IMR-90 (cell line): Measurements from ENCODE around the gene RFPL3. TPM values are rescaled to one million over a fixed set of nuclear protein-coding genes. Genes with fewer than 3 reads are reported as not detected.

Source experiments
- ATAC-seq: fragments of 200-7000 bp; cut with Tn5 transposase; 2 replicates; pipeline ENCODE4 v1.9.1; 2020; ENCODE audit warnings: low read depth, mild to moderate bottlenecking, moderate library complexity
- BruUV-seq: library from RNA; stranded (reverse); fragments of 400-500 nt; replicated peaks from 2 replicates; lab custom pipeline; 2021; lab: Mats Ljungman, UMichigan
- CTCF ChIA-PET: fragments of 300-600 bp; formaldehyde crosslinking; extraction: SDS; loops from one replicate; lab custom pipeline; 2021; ENCODE audit warnings: antibody characterized with exemption; lab: Yijun Ruan, JAX
- POLR2A ChIA-PET: fragments of 300-600 bp; sonication (Branson Sonifier 250); formaldehyde crosslinking; loops from one replicate; lab custom pipeline; 2022; ENCODE audit warnings: antibody characterized with exemption; ENCODE audit not compliant: unreplicated experiment; lab: Charles Lee
- DNase-seq: peaks from one replicate; pipeline ENCODE4 v3.0.0; 2013
- H2AFZ ChIP-seq: replicated peaks from 2 replicates; pipeline ENCODE3; 2013; ENCODE audit warnings: low read length, mild to moderate bottlenecking; ENCODE audit not compliant: poor library complexity
- H2AK5ac ChIP-seq: 2 replicates; pipeline ENCODE4 v1.6.1; 2013; ENCODE audit warnings: low read depth, low read length, inconsistent platforms
- H2AK9ac ChIP-seq: replicated peaks from 2 replicates; pipeline ENCODE3; 2013; ENCODE audit warnings: mild to moderate bottlenecking, low read depth, low read length, moderate library complexity; ENCODE audit not compliant: poor library complexity
- H2BK120ac ChIP-seq: 2 replicates; pipeline ENCODE4 v1.6.1; 2013; ENCODE audit warnings: low read depth, low read length, inconsistent platforms
- H2BK15ac ChIP-seq: 3 replicates; pipeline ENCODE4 v1.6.1; 2013; ENCODE audit warnings: low read depth, low read length, inconsistent platforms
- H2BK20ac ChIP-seq: 2 replicates; pipeline ENCODE4 v1.6.1; 2013; ENCODE audit warnings: low read depth, mild to moderate bottlenecking, inconsistent platforms, low read length, moderate library complexity
- H2BK5ac ChIP-seq: 2 replicates; pipeline ENCODE4 v1.6.1; 2013; ENCODE audit warnings: mild to moderate bottlenecking, low read depth, low read length, inconsistent platforms; ENCODE audit not compliant: poor library complexity, severe bottlenecking
- H3K14ac ChIP-seq: replicated peaks from 2 replicates; pipeline ENCODE4 v1.6.1; 2013; ENCODE audit warnings: low read depth, low read length, inconsistent platforms
- H3K18ac ChIP-seq: 2 replicates; pipeline ENCODE4 v1.6.1; 2013; ENCODE audit warnings: low read depth, low read length, control low read depth
- H3K23ac ChIP-seq: 2 replicates; pipeline ENCODE4 v1.6.1; 2013; ENCODE audit warnings: low read depth, low read length, inconsistent platforms
- H3K27ac ChIP-seq: 2 replicates; pipeline ENCODE4 v1.5.1; 2013; ENCODE audit warnings: mild to moderate bottlenecking, control low read depth, low read length; ENCODE audit not compliant: insufficient read depth
- H3K27me3 ChIP-seq: 2 replicates; pipeline ENCODE4 v1.6.1; 2013; ENCODE audit warnings: low read length; ENCODE audit not compliant: control insufficient read depth, insufficient read depth
- H3K36me3 ChIP-seq: 2 replicates; pipeline ENCODE4 v1.6.1; 2013; ENCODE audit warnings: low read length, mixed read lengths; ENCODE audit not compliant: control insufficient read depth, insufficient read depth
- H3K4ac ChIP-seq: 2 replicates; pipeline ENCODE4 v1.6.1; 2013; ENCODE audit warnings: low read depth, low read length, inconsistent platforms
- H3K4me1 ChIP-seq: 2 replicates; pipeline ENCODE4 v1.6.1; 2013; ENCODE audit warnings: low read length, mixed read lengths; ENCODE audit not compliant: control insufficient read depth, insufficient read depth
- H3K4me2 ChIP-seq: 2 replicates; pipeline ENCODE4 v1.6.1; 2013; ENCODE audit warnings: low read depth, mild to moderate bottlenecking, control low read depth, low read length, moderate library complexity
- H3K4me3 ChIP-seq: 2 replicates; pipeline ENCODE4 v1.5.1; 2013; ENCODE audit warnings: low read depth, mild to moderate bottlenecking, control low read depth, low read length, moderate library complexity; ENCODE audit not compliant: insufficient read depth
- H3K56ac ChIP-seq: 2 replicates; pipeline ENCODE4 v1.6.1; 2013; ENCODE audit warnings: low read length, inconsistent platforms; ENCODE audit not compliant: insufficient read depth; ENCODE audit errors: extremely low read depth
- H3K79me1 ChIP-seq, 2 experiments: 2 replicates each; pipeline ENCODE4 v1.6.1; 2013; ENCODE audit warnings: low read length in 2 of 2, inconsistent platforms in 1 of 2, low read depth in 1 of 2
- H3K9ac ChIP-seq: 2 replicates; pipeline ENCODE4 v1.6.1; 2013; ENCODE audit warnings: low read depth, low read length, control low read depth
- H3K9me1 ChIP-seq: 2 replicates; pipeline ENCODE4 v1.6.1; 2013; ENCODE audit warnings: low read length, inconsistent platforms; ENCODE audit not compliant: insufficient read depth
- H3K9me3 ChIP-seq: 2 replicates; pipeline ENCODE4 v1.6.1; 2013; ENCODE audit warnings: low read length; ENCODE audit not compliant: control insufficient read depth, insufficient read depth
- H4K20me1 ChIP-seq: 2 replicates; pipeline ENCODE4 v1.6.1; 2013; ENCODE audit warnings: low read length, inconsistent platforms; ENCODE audit not compliant: insufficient read depth
- H4K5ac ChIP-seq: 2 replicates; pipeline ENCODE4 v1.6.1; 2013; ENCODE audit warnings: mild to moderate bottlenecking, low read depth, low read length, control low read depth
- H4K8ac ChIP-seq, 2 experiments: 2 replicates each; pipeline ENCODE4 v1.6.1; 2013; ENCODE audit warnings: low read depth in 2 of 2, low read length in 2 of 2, control low read depth in 1 of 2, inconsistent platforms in 1 of 2
- H4K91ac ChIP-seq: 2 replicates; pipeline ENCODE4 v1.6.1; 2013; ENCODE audit warnings: low read depth, low read length, inconsistent platforms; ENCODE audit not compliant: insufficient read depth
- BHLHE40 ChIP-seq: fragments of 150-350 bp; IDR thresholded peaks from 2 replicates; pipeline ENCODE4 v1.6.1; 2016; ENCODE audit warnings: mild to moderate bottlenecking, low read depth, low read length
- CEBPB ChIP-seq: IDR thresholded peaks from 2 replicates; pipeline ENCODE4 v1.6.1; 2012; ENCODE audit warnings: low read depth, low read length, improper control_type of control experiment
- CHD1 ChIP-seq: IDR thresholded peaks from 2 replicates; pipeline ENCODE4 v1.6.1; 2012; ENCODE audit warnings: low read depth, low read length, improper control_type of control experiment
- CTCF ChIP-seq: conservative IDR thresholded peaks from 2 replicates; pipeline ENCODE4 v1.5.1; 2012; ENCODE audit warnings: mild to moderate bottlenecking, low read depth, low read length, improper control_type of control experiment
- ELK1 ChIP-seq: fragments of 150-350 bp; IDR thresholded peaks from 2 replicates; pipeline ENCODE4 v1.6.1; 2016; ENCODE audit warnings: low read depth, mild to moderate bottlenecking, low read length, moderate library complexity, borderline replicate concordance
- MAFK ChIP-seq: IDR thresholded peaks from 2 replicates; pipeline ENCODE4 v1.6.1; 2012; ENCODE audit warnings: low read depth, low read length, improper control_type of control experiment
- MAZ ChIP-seq: IDR thresholded peaks from 2 replicates; pipeline ENCODE4 v1.6.1; 2012; ENCODE audit warnings: low read depth, mild to moderate bottlenecking, low read length, improper control_type of control experiment, moderate library complexity, borderline replicate concordance
- MXI1 ChIP-seq: IDR thresholded peaks from 2 replicates; pipeline ENCODE4 v1.6.1; 2012; ENCODE audit warnings: low read depth, mild to moderate bottlenecking, low read length, moderate library complexity, borderline replicate concordance
- NFE2L2 ChIP-seq: fragments of 150-350 bp; IDR thresholded peaks from 2 replicates; pipeline ENCODE4 v1.6.1; 2016; ENCODE audit warnings: low read depth, mild to moderate bottlenecking, low read length
- POLR2A ChIP-seq: IDR thresholded peaks from 2 replicates; pipeline ENCODE4 v1.6.1; 2012; ENCODE audit warnings: mild to moderate bottlenecking, low read depth, low read length
- SMC3 ChIP-seq: fragments of 150-350 bp; IDR thresholded peaks from 2 replicates; pipeline ENCODE4 v1.6.1; 2016; ENCODE audit warnings: low read depth, mild to moderate bottlenecking, antibody characterized with exemption, low read length, moderate library complexity
- USF2 ChIP-seq: fragments of 150-350 bp; IDR thresholded peaks from 2 replicates; pipeline ENCODE4 v1.6.1; 2017; ENCODE audit warnings: mild to moderate bottlenecking, antibody characterized with exemption, low read length, low read depth
- WGBS, 2 experiments: methylation state at CpG; one replicate each; pipeline versions ENCODE4 v1.1.5 to v1.1.7; 2013; ENCODE audit warnings: missing lambda C conversion rate in 2 of 2; ENCODE audit not compliant: insufficient read length in 1 of 2; ENCODE audit errors: extremely low coverage in 2 of 2; 5-methylcytosine and 5-hydroxymethylcytosine counted together
- dilution Hi-C: fragments of 300-500 bp; cut with HindIII; formaldehyde crosslinking; loops from one replicate; pipeline ENCODE4 v1.14.3; 2018; ENCODE audit warnings: low sequenced_read_pairs; ENCODE audit not compliant: unreplicated experiment
- in situ Hi-C: fragments of 300-500 bp; cut with MboI; formaldehyde crosslinking; loops from 3 replicates; pipeline ENCODE4 v1.14.3; 2019; ENCODE audit warnings: low sequenced_read_pairs, inconsistent platforms, mixed read lengths
- intact Hi-C: fragments of 100-400 bp; cut with micrococcal nuclease; formaldehyde crosslinking; loops from 2 replicates; pipeline ENCODE4 v1.10.0; 2022
- polyA plus RNA-seq, 3 experiments: library from polyadenylated mRNA; depleted of rRNA; stranded (reverse); fragments of >200 nt; gene quantifications; 2 replicates each; pipeline ENCODE4 v1.2.3, GENCODE V29; 2012; ENCODE audit warnings: low replicate concordance in 1 of 3
- total RNA-seq: library from RNA; depleted of rRNA; stranded (reverse); fragments of >200 nt; gene quantifications from 2 replicates; pipeline ENCODE4 v1.2.3, GENCODE V29; 2012

The RFPL3 gene
- total and polyA plus RNA-seq, 2 of the 4 experiments (the other 2 are of a cell fraction), result not detected

- TF ChIP-seq MAZ, result no peak
Measured at GRCh38 chr22:32331918-32332725, 25.5 kb upstream of the RFPL3 start (continued).

GRCh38 chr22:32333141-32333768, 24.4 kb upstream of the RFPL3 start:
- 52% methylated on average over 7 of the region's 10 CpGs; no CpG with 5 or more reads in 1 of the 2 experiments for WGBS, 2 experiments
- no peak overlapping the region for H3K14ac ChIP-seq
- no peak overlapping the region for H2AK5ac ChIP-seq
- ATAC-seq (no peak), DNase-seq (no peak)
- H3K4me3 ChIP-seq, result no peak overlapping the region
- no peak overlapping the region for H3K18ac ChIP-seq
- H4K20me1 ChIP-seq, result no peaks in the 10 kb centered on the region
- H3K27ac ChIP-seq, result no peak overlapping the region
- H3K9me3 ChIP-seq, result no peaks in the 10 kb centered on the region
- H2AK9ac ChIP-seq, result no peak overlapping the region
- ChIA-PET POLR2A (no interaction called here), CTCF (no interaction called here)
- in situ Hi-C loops, result no loop called here
- no peak overlapping the region for H3K56ac ChIP-seq
- H2BK15ac ChIP-seq, result no peak overlapping the region
- H3K27me3 ChIP-seq, result peaks cover 13% of the 10 kb centered on the region
- no TSS peak for BruUV-seq
- H4K8ac ChIP-seq, result no peak overlapping the region
- no peaks in the 10 kb centered on the region for H3K4me1 ChIP-seq
- dilution Hi-C loops, result no loop called here
- no peak overlapping the region for H4K5ac ChIP-seq
- H3K36me3 ChIP-seq, result no peaks in the 10 kb centered on the region
- peak overlapping the region; percentile 65 for H2BK5ac ChIP-seq
- no peak overlapping the region for H3K9ac ChIP-seq
- no peak overlapping the region for H2BK120ac ChIP-seq
- H2BK20ac ChIP-seq, result no peak overlapping the region
- no peak overlapping the region for H3K23ac ChIP-seq
- H2AFZ ChIP-seq, result no peak overlapping the region
- H4K91ac ChIP-seq, result no peak overlapping the region
- no peak overlapping the region for H3K4ac ChIP-seq
- no peak overlapping the region for H3K4me2 ChIP-seq
- H3K9me1 ChIP-seq, result peaks cover 3% of the 10 kb centered on the region; the same call in 1 of the 2 replicates
- no peaks in the 10 kb centered on the region for H3K79me1 ChIP-seq
- intact Hi-C loops, result no loop called here
- no peak for TF ChIP-seq CEBPB
- TF ChIP-seq CTCF, result no peak
- no peak for TF ChIP-seq MAFK
- TF ChIP-seq POLR2A, result no peak
- TF ChIP-seq MXI1, result no peak
- no peak for TF ChIP-seq USF2
- no peak for TF ChIP-seq BHLHE40
- no peak for TF ChIP-seq ELK1
- TF ChIP-seq SMC3, result no peak
- no peak for TF ChIP-seq CHD1
- TF ChIP-seq NFE2L2, result no peak
